ENCODE measurements around the gene ABR. TPM values are rescaled to one million over a fixed set of nuclear protein-coding genes. Genes with fewer than 3 reads are reported as not detected.
"Not testable (repeated sequence)": the region's sequence is repeated elsewhere in the genome, so short reads cannot be mapped to it uniquely, and the experiment has no call there.

ABR gene
- total RNA-seq, 6 experiments from 2014 or later, result 7.4 to 21.5 (median 11.3) TPM

DNA sequence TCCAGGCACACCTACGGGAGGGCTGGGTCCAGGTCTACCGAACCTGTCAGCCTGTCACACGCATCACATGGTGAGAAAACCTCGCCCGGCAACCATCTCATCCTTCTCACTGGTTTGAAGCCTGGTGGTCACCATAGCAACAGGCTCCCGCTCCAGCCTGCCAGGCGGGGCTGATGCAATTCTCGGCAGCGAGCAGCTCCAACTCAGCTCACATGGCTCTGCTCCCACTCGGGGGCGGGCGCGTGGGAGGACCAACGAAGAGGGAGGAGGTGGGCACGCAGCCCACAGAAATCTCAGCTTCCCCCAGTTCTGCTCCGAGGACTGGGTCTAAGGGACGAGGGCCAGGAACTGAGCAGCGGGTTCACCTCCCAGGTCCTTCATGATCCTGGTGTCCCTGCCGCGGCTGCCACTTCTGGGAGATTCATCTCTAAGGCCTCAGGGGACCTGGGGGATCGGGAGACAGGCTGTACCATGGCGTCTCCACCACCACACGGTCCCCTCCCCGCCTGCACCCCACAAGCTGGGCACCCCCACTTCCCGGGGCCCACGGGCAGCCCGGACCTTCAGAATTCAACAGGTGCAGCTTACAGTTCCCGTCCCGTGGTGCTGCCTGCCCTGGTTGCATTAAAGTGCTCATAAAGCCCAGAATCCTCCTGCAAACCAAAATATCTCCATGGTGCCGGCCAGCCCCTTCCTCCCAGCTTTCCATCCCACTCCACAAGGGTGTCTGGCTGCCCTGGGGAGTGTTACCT is 25.8 kb downstream of the ABR start:
- DNase-seq, result peak in 1 of 3 donors; percentile 37
- no peak overlapping the region for H3K4me3 ChIP-seq
- ATAC-seq, result peak in 3 of 4 donors; percentile 6 to 43 (median 38)
- WGBS (ENCODE audit: insufficient coverage, low coverage, low lambda C conversion rate, missing lambda C conversion rate), result 94% methylated on average over 3 of the region's 30 CpGs
- intact Hi-C loops (cut with DNase I), result no loop called here
- TF ChIP-seq, protein P1, sequence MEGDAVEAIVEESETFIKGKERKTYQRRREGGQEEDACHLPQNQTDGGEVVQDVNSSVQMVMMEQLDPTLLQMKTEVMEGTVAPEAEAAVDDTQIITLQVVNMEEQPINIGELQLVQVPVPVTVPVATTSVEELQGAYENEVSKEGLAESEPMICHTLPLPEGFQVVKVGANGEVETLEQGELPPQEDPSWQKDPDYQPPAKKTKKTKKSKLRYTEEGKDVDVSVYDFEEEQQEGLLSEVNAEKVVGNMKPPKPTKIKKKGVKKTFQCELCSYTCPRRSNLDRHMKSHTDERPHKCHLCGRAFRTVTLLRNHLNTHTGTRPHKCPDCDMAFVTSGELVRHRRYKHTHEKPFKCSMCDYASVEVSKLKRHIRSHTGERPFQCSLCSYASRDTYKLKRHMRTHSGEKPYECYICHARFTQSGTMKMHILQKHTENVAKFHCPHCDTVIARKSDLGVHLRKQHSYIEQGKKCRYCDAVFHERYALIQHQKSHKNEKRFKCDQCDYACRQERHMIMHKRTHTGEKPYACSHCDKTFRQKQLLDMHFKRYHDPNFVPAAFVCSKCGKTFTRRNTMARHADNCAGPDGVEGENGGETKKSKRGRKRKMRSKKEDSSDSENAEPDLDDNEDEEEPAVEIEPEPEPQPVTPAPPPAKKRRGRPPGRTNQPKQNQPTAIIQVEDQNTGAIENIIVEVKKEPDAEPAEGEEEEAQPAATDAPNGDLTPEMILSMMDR (IDR thresholded peaks at IDR 0.05), result no peak
- TF ChIP-seq POLR2A (IDR thresholded peaks at IDR 0.05), result no peak
- no peaks in the 10 kb centered on the region for H3K36me3 ChIP-seq
- no peaks in the 10 kb centered on the region for H3K4me1 ChIP-seq
- no peaks in the 10 kb centered on the region for H3K9me3 ChIP-seq
- no peak overlapping the region for H3K27ac ChIP-seq
- H3K27me3 ChIP-seq, result no peaks in the 10 kb centered on the region

DNA sequence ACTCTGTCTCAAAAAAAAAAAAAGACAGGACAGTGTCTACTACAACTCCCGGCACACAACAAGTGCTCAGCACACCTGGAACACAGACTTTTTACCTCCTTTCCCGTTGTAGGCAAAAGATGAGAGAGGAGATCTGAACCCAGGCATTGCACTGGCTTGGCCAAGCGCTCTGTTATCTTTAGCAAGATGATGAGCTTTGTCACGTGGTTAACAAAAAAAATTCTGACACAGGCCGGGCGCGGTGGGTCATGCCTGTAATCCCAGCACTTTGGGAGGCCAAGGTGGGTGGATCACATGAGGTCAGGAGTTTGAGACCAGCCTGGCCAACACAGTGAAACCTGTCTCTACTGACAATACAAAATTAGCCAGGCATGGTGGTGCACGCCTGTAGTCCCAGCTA is 27.2 kb downstream of the ABR start:
- H3K9me3 ChIP-seq; H3K4me1 ChIP-seq; H3K27ac ChIP-seq; H3K27me3 ChIP-seq; H3K4me3 ChIP-seq; DNase-seq; H3K36me3 ChIP-seq; ATAC-seq; intact Hi-C loops (cut with DNase I): not testable (repeated sequence)
- WGBS (ENCODE audit: insufficient coverage, low coverage, low lambda C conversion rate, missing lambda C conversion rate), result 65% methylated on average over 6 of the region's 8 CpGs

DNA sequence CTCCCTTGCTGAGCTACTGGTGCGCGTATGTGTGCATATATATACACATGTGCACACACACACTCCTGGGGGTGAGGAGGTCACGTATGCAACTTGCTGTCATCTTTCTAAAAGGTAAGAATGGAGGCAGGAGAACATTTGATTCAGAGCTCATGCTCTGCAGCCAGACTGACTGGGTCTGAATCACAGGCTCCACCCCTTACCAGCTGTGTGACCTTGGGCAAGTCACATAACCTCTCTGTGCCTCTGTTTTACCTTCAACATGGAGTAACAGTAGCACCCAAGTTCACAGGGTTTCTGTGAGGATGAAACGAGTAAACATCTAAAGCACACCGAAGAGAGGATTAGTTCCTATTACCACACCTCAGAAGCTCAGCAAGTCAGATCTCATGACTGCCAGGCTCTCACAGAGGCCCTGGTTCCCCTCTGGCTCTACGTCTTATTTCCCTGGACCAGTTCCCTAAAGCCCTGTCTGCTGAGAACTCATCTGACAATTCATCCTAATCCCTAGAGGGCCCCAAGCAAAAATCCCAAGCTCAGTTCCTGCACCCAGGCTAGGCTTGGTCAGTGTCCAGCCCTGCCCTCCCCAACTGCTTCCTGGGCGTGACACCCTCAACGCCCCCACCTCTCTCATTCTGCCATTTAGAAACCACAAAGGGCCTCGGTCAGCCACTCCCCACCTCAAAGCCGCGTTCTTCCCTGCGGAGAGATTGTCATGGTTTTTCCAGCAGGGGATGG is 28.7 kb downstream of the ABR start:
- H3K4me3 ChIP-seq, result no peak overlapping the region
- intact Hi-C loops (cut with DNase I), result no loop called here
- H3K36me3 ChIP-seq, result no peaks in the 10 kb centered on the region
- H3K4me1 ChIP-seq, result no peaks in the 10 kb centered on the region
- ATAC-seq (peak; percentile 5 to 40 (median 24)), DNase-seq (no peak)
- no peak overlapping the region for H3K27ac ChIP-seq
- H3K27me3 ChIP-seq, result no peaks in the 10 kb centered on the region
- no peaks in the 10 kb centered on the region for H3K9me3 ChIP-seq
- 51% methylated on average over 10 of the region's 12 CpGs for WGBS (ENCODE audit: insufficient coverage, low coverage, low lambda C conversion rate, missing lambda C conversion rate)
- TF ChIP-seq, protein P1 (IDR thresholded peaks at IDR 0.05), result no peak
- TF ChIP-seq POLR2A (IDR thresholded peaks at IDR 0.05), result no peak

DNA sequence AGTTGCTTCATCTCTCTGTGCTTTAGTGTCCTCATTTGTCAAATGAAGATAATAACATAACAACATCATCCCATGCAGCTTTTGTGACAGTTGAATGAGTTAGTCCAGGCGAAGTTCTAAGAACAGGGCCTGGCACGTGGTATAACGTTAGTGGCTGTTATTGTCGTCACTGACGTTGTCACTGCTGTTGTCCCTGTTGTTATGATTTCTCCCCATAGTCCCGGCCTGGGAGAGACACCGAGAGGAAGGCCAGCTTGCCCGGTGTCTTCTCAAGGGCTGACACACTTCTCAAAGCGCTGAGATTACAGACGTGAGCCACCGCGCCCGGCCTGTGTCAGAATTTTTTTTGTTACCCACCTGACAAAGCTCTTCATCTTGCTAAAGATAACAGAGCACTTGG is 29.9 kb downstream of the ABR start:
- H3K27ac ChIP-seq, result no peak overlapping the region
- H3K4me3 ChIP-seq, result no peak overlapping the region
- H3K36me3 ChIP-seq, result no peaks in the 10 kb centered on the region
- H3K4me1 ChIP-seq, result no peaks in the 10 kb centered on the region
- no peaks in the 10 kb centered on the region for H3K9me3 ChIP-seq
- TF ChIP-seq, protein P1 (IDR thresholded peaks at IDR 0.05), result no peak
- TF ChIP-seq POLR2A (IDR thresholded peaks at IDR 0.05), result no peak
- ATAC-seq, result no peak
- H3K27me3 ChIP-seq, result no peaks in the 10 kb centered on the region
- DNase-seq, result no peak
- WGBS (ENCODE audit: insufficient coverage, low coverage, low lambda C conversion rate, missing lambda C conversion rate), result 73% methylated on average over 6 of the region's 13 CpGs
- intact Hi-C loops (cut with DNase I), result no loop called here

DNA sequence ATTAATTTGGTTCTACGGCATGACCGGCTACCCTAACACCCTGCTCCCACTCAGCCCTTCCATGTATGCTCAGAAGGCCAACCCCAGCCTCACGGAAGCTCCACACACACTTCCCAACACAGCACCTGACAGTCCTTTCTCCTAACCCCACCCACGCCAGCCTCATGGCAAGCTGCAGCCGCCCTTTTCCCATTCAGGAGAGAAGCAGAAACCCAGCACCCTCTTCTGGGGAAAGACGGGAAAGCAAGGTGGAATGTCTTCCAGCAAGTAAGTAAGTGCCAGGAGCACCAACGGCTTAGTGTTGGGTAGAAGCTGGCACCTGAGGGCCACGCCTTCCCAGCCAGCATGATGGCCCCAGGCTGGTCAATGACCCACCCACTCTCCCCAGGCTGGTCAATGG is 32.1 kb downstream of the ABR start:
- Histone ChIP-seq H3K4me3 (no peak overlapping the region), H3K27me3 (no peaks in the 10 kb centered on the region), H3K4me1 (no peaks in the 10 kb centered on the region), H3K27ac (no peak overlapping the region), H3K36me3 (no peaks in the 10 kb centered on the region), H3K9me3 (no peaks in the 10 kb centered on the region)
- intact Hi-C loops (cut with DNase I), result no loop called here
- ATAC-seq (peak; percentile 9 to 45 (median 32)), DNase-seq (no peak)
- 63% methylated on average over 5 of the region's 8 CpGs for WGBS (ENCODE audit: insufficient coverage, low coverage, low lambda C conversion rate, missing lambda C conversion rate)
- TF ChIP-seq POLR2A (IDR thresholded peaks at IDR 0.05), result no peak
- TF ChIP-seq, protein P1 (IDR thresholded peaks at IDR 0.05), result peak in 3 of 4 donors; percentile 8 to 38 (median 12)

Measured in right lobe of liver (tissue), 6 donors.